NCI-H146 (cell line): ENCODE results near the gene HEATR5A.
"Not testable (repeated sequence)": the region's sequence is repeated elsewhere in the genome, so short reads cannot be mapped to it uniquely, and the experiment has no call there.

Source experiments
- DNase-seq: peaks from one replicate; lab custom pipeline; 2025; lab: John Stamatoyannopoulos, UW

Gene HEATR5A

GRCh38 chr14:31329876-31330521 is 90.4 kb downstream of the HEATR5A start:
- not testable (repeated sequence) for DNase-seq

DNA sequence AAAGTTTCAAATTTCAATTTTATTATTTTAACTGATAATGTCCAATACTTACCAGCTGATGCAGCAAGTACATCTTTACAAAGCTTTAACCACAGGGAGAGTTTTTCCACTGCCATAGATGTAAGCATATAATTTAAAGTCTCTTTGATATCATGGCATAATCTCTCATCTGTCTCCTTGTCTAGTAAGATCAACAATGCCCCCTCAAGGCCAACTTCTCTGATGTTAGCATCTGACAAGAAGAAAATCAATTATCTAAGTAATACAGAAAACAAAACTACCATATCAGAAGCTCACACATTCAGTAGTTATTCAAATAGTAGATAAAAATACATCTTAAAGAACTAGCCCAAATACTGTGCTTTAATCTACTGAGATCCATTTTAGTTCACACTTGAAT is 94.2 kb downstream of the HEATR5A start:
- DNase-seq, result no peak

DNA sequence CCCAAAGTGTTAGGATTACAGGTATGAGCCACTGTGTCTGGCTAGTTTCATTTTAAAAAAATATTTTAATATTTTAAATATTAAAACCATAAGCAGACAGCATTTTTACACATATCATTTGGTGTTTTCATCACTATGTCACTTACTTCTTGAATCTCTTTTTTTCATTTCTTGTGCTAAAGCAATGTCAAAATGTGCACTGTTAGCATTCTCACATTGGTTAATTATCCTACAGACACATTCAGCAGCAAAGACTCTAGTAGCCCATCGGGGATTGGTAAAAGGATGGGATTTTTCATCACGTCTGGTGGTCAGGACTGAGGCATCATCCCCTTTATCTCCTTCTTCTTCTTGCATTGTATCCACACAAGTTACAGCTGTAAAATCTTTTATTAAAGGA is 96.9 kb downstream of the HEATR5A start:
- no peak for DNase-seq

GRCh38 chr14:31320922-31321766 is 99.2 kb downstream of the HEATR5A start:
- no peak for DNase-seq

DNA sequence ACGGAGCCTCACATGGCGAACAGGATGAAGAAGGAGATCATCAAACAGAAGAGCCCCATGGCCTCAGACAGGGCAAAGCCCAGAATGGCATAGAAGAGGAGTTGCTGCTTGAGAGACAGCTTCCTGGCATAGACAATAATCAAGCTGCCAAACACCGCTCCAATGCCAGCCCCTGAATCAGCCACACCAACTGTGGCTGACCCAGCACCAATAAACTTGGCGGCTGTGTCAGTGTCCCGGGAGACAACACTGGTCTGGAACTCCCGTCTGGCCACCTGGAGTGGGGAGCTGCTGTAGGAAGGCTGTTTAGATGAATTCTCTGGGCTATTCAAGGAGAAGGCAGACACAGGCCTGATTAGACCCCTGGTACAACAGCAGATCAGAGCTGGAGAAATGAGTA is 100.1 kb downstream of the HEATR5A start:
- DNase-seq, result no peak

DNA sequence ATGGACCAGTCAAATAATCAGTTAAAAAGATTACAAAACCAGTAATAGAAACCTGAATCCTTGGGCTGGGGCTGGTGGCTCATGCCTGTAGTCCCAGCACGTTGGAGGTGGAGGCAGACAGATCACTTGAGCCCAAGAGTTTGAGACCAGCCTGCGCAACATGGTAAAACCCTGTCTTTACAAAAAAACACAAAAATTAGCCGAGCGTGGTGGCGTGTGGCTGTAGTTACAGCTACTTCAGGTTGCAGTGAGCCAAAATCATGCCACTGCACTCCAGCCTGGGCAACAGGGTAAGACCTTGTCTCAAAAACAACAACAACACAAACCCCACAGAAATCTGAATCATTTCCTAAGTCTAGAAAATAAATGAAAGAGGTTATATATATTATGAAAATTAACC is 100.6 kb downstream of the HEATR5A start:
- no peak for DNase-seq

DNA sequence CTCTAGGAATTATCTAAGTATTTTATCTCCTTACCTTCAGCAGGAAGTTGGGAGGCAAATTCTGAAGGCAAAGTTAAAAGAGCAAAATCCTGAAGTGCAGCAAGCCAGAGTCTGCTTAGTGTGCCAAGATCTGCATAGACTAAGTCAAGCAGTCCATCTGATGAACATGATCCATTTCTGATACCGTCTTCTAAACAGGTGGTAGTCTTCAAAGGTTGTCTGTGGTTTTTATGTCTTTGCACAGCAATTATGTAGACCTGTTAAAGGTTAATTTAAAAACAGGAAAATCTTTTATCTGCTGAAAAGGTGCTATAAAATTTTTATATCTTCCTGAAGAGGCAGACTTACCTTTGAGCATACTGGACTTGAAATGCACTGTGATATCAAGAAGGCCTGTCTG is 107.4 kb downstream of the HEATR5A start:
- no peak for DNase-seq

GRCh38 chr14:31312370-31312769 is 108.0 kb downstream of the HEATR5A start:
- not testable (repeated sequence) for DNase-seq

GRCh38 chr14:31307618-31308017 is 112.7 kb downstream of the HEATR5A start:
- DNase-seq, result no peak

GRCh38 chr14:31307198-31307597 is 113.2 kb downstream of the HEATR5A start:
- DNase-seq, result no peak

DNA sequence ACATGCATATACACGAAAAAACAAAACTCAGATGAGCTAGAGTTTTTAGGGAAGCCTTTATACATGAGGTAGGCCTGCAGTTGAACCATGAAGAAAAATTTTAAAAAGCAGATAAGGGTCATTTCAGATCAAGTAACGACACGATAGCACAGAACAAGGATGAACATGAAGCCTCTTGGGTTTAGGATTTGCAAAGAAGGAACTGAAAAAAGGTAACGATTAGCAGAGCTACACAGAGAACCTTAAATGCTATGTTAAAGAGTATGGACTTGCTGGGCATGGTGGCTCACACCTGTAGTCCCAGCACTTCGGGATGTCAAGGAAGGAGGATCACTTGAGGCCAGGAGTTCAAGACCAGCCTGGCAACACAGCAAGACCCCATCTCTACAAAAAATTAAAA is 116.7 kb downstream of the HEATR5A start:
- DNase-seq, result no peak

GRCh38 chr14:31300883-31301282 is 119.5 kb downstream of the HEATR5A start:
- no peak for DNase-seq

DNA sequence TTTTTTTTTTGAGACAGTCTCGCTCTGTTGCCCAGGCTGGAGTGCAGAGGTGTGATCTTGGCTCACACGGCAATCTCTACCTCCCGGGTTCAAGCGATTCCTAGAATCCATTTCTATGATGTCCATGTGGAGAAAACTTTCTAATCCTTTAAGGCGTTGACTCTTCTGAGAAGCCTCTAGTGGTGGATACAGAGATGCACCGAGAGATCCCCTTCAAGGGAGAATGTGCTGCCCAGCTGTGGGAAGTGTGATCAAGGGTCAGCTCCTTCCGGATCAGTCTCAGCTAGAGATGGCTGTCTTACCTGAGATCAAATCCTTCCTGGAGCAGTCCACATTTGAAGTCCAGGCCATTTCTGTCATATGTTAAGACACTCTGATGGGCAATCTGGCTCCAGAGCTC is 120.1 kb downstream of the HEATR5A start:
- DNase-seq, result no peak

GRCh38 chr14:31297701-31298344 is 122.5 kb downstream of the HEATR5A start:
- no peak for DNase-seq

DNA sequence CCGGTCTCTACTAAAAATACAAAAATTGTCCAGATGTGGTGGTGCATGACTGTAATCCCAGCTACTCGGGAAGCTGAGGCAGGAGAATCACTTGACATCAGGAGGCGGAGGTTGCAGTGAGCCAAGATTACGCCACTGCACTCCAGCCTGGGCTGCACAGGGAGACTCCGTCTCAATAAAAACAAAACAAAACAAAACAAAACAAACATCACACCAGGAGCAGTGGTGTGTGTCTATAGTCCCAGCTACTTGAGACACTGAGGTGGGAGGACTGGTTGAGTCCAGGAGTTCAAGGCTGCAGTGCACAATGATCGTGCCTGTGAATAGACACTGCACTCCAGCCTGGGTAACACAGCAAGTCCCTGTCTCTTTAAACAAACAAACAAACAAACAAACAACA is 123.2 kb downstream of the HEATR5A start:
- no peak for DNase-seq

- DNase-seq, result no peak
Observed at GRCh38 chr14:31294746-31295405, 125.5 kb downstream of the HEATR5A start.

- DNase-seq, result no peak
Observed at GRCh38 chr14:31292937-31293616, 127.3 kb downstream of the HEATR5A start.

- DNase-seq, result no peak
Observed at GRCh38 chr14:31291210-31291609, 129.1 kb downstream of the HEATR5A start.

DNA sequence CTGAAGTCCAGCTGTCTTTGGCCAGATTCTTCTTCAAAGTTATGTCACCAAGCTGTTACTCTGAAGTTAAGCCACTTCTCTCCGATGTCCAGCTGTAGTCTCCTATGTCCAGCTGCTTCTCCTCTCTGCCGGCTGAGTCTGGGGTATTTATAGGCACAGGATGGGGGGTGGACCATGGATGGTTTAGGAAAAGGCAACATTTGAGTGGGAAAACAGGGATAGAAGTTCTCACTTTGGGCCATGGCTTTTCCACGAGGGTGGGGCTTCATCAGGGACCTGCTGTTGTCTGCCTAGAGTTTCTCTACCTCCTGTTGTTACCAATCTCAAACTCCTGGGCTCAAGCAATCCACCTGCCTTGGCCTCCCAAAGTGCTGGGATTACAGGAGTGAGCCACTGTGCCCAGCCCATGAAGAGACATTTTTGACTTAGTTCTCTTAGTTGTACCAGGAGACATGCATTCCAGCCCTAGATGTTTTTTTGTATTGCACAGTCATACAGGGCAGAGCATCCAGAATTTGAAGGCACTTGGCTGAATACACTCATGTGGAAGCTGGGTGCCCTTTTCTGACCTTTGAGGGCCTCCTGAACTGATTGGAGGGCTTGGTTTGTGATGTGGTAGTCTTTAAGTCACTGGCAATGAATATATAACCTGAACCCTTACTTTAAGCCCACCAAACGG is 132.9 kb downstream of the HEATR5A start:
- DNase-seq, result no peak

- no peak for DNase-seq
Observed at GRCh38 chr14:31286456-31287293, 133.7 kb downstream of the HEATR5A start.
